Transverse colon (tissue), 3 donors: ENCODE data around the gene RAB4A.

Experiments used
- CTCF ChIP-seq, 5 experiments: fragments of 200-600 bp in 3 of 5; fragments of 450-650 bp in 2 of 5; sonication (generic) in 3 of 5; IDR thresholded peaks; 1 replicate in 2 of 5; 2 replicates in 3 of 5; pipeline ENCODE4 v1.5.1; 2016 to 2017; ENCODE audit warnings: antibody characterized with exemption in 5 of 5, inconsistent platforms in 3 of 5, mild to moderate bottlenecking in 2 of 5, moderate library complexity in 1 of 5
- EP300 ChIP-seq: sonication (generic); formaldehyde crosslinking; IDR thresholded peaks from one replicate; pipeline ENCODE4 v1.6.1; 2017; ENCODE audit warnings: antibody characterized with exemption, low read depth
- POLR2A ChIP-seq: fragments of 450-650 bp; IDR thresholded peaks from one replicate; pipeline ENCODE4 v1.6.1; 2016; ENCODE audit warnings: antibody characterized with exemption, mild to moderate bottlenecking, moderate library complexity

GRCh38 chr1:229323885-229324553, 53.1 kb downstream of the RAB4A start:
- TF ChIP-seq CTCF (IDR thresholded peaks at IDR 0.05) = no peak
- no peak for TF ChIP-seq EP300
- TF ChIP-seq POLR2A = no peak
